ENCODE results near the gene NEUROG1. TPM values are rescaled to one million over a fixed set of nuclear protein-coding genes. Genes with fewer than 3 reads are reported as not detected.

The NEUROG1 gene
- total RNA-seq (ENCODE audit: unreplicated experiment) = not detected
- long read RNA-seq = 0 reads

DNA sequence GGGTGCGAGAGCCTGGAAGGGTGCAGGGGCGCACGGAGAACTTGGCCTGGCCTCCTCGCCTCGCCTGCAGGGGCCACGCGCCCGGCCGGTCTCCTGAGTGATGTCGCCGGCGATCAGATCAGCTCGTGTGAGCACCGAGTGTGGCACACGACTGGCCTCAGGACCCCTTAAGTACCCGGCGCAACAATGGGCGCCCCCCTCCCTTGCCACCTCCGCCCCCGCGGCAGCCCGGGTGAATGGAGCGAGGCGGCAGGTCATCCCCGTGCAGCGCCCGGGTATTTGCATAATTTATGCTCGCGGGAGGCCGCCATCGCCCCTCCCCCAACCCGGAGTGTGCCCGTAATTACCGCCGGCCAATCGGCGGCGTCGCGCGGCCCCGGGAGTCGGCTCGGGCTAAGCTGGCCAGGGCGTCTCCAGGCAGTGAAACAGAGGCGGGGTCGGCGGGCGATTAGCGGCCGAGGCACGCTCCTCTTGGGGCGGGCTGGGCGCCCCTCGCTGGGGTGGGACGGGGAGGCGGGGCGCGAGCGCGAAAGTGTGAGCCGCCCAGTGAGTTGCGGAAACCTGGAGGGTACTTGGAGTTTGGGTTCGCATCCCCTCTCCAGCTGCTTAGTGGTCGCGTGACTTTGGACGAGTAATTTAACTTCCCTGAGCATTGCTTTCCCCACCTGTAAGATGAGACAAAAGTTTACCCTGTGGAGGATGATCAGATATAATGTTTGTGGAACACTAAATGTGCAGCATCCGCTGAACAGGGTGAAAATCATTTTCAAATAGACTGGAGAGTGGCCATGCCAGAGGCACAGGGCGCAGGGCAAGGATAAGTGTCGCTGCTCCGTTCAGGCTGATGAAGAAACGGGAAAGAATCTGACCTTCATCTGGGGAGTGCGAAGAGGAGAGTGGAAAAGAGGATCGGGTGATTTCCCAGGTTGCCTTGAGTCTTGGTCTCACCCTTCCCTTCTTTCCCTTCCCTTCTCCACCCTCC is at the start of gene NEUROG1:
NEUROG1 (minus strand) TSS at position 145 of the 982 bp plus-strand sequence. CDS start 274 bp downstream, outside the sequence.
- Mint-ChIP-seq H3K9me3 (ENCODE audit: unreplicated experiment) (no peaks in the 10 kb centered on the region), H3K36me3 (ENCODE audit: low read depth, unreplicated experiment) (no peaks in the 10 kb centered on the region), H3K27me3 (ENCODE audit: unreplicated experiment) (peaks cover 41% of the 10 kb centered on the region), H3K27ac (ENCODE audit: unreplicated experiment) (no peak within 1 kb of the TSS), H3K4me1 (ENCODE audit: unreplicated experiment) (peaks cover 11% of the 10 kb centered on the region), H3K4me3 (ENCODE audit: unreplicated experiment) (no peak within 1 kb of the TSS)
- TF ChIP-seq, protein P1, sequence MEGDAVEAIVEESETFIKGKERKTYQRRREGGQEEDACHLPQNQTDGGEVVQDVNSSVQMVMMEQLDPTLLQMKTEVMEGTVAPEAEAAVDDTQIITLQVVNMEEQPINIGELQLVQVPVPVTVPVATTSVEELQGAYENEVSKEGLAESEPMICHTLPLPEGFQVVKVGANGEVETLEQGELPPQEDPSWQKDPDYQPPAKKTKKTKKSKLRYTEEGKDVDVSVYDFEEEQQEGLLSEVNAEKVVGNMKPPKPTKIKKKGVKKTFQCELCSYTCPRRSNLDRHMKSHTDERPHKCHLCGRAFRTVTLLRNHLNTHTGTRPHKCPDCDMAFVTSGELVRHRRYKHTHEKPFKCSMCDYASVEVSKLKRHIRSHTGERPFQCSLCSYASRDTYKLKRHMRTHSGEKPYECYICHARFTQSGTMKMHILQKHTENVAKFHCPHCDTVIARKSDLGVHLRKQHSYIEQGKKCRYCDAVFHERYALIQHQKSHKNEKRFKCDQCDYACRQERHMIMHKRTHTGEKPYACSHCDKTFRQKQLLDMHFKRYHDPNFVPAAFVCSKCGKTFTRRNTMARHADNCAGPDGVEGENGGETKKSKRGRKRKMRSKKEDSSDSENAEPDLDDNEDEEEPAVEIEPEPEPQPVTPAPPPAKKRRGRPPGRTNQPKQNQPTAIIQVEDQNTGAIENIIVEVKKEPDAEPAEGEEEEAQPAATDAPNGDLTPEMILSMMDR (IDR thresholded peaks at IDR 0.05; ENCODE audit: unreplicated experiment) = no peak
- DNase-seq (ENCODE audit: low spot score) = peak; percentile 21

DNA sequence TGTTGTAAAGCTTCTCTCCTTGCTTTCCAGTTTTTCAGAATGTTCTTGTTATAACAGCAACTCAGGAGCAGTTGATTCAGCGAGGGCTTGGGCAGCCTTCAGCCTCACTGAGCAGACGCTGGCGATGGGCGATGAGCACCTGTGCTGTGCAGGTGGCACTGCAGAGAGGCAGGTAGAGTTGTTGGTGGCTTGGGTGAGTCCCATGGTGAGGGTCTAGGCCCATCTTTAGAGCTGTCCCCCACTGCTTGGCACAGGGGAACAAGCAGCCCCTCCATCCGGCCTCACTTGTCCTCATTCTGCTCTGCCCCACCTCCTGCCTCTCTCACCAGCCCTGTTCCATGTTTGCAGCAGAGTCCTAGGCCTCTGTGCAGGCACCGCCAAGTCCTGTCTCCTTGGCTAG is 49.2 kb upstream of the NEUROG1 start:
- TF ChIP-seq, protein P1 (IDR thresholded peaks at IDR 0.05; ENCODE audit: unreplicated experiment) = no peak
- H3K4me3 Mint-ChIP-seq (ENCODE audit: unreplicated experiment) = no peak overlapping the region
- H3K4me1 Mint-ChIP-seq (ENCODE audit: unreplicated experiment) = no peaks in the 10 kb centered on the region
- H3K9me3 Mint-ChIP-seq (ENCODE audit: unreplicated experiment) = no peaks in the 10 kb centered on the region
- no peak for DNase-seq (ENCODE audit: low spot score)
- peaks cover under 1% of the 10 kb centered on the region for H3K36me3 Mint-ChIP-seq (ENCODE audit: low read depth, unreplicated experiment)
- H3K27ac Mint-ChIP-seq (ENCODE audit: unreplicated experiment) = no peak overlapping the region
- peaks cover 6% of the 10 kb centered on the region for H3K27me3 Mint-ChIP-seq (ENCODE audit: unreplicated experiment)

GRCh38 chr5:135584276-135584675 is 48.5 kb upstream of the NEUROG1 start:
- Mint-ChIP-seq H3K4me1 (ENCODE audit: unreplicated experiment) (peaks cover under 1% of the 10 kb centered on the region), H3K9me3 (ENCODE audit: unreplicated experiment) (no peaks in the 10 kb centered on the region), H3K27me3 (ENCODE audit: unreplicated experiment) (peaks cover 10% of the 10 kb centered on the region), H3K27ac (ENCODE audit: unreplicated experiment) (no peak overlapping the region), H3K4me3 (ENCODE audit: unreplicated experiment) (no peak overlapping the region), H3K36me3 (ENCODE audit: low read depth, unreplicated experiment) (peaks cover 4% of the 10 kb centered on the region)
- no peak for DNase-seq (ENCODE audit: low spot score)
- TF ChIP-seq, protein P1 (IDR thresholded peaks at IDR 0.05; ENCODE audit: unreplicated experiment) = no peak

DNA sequence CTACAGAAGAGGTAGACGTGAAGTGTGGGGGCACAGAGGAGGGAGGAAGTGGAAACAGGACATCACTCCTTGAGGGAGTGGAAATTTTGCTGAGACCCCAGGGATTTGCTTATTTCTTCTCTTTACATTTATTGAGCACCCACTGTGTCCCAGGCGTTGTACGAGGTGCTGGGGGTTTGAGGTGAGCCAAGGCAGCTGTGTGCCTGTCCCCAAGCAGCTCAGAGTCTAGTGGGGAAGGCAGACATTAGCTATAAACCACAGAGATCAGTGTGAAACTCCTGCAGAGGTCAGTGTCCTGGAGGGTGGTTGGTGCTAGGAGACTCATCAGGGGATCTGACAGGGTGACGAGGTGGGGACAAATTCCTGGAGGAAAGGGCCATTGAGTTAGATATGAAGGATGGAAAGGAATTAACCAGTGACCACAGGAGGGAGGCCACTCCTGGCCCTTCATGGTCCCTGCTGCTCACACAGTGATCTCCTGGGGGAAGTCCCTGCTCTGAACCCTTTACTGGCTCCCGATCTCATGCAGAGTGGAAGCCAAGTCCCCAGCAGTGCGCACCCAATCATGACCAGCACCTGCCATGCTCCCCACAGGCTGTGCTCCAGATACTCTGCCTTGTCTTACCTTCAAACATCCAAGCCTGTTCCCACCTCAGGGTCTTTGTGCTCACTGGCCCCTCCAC is 46.5 kb upstream of the NEUROG1 start:
- H3K36me3 Mint-ChIP-seq (ENCODE audit: low read depth, unreplicated experiment) = peaks cover 4% of the 10 kb centered on the region
- peaks cover 5% of the 10 kb centered on the region for H3K4me1 Mint-ChIP-seq (ENCODE audit: unreplicated experiment)
- no peak overlapping the region for H3K4me3 Mint-ChIP-seq (ENCODE audit: unreplicated experiment)
- no peak for DNase-seq (ENCODE audit: low spot score)
- H3K27ac Mint-ChIP-seq (ENCODE audit: unreplicated experiment) = no peak overlapping the region
- H3K9me3 Mint-ChIP-seq (ENCODE audit: unreplicated experiment) = no peaks in the 10 kb centered on the region
- H3K27me3 Mint-ChIP-seq (ENCODE audit: unreplicated experiment) = peaks cover 26% of the 10 kb centered on the region
- TF ChIP-seq, protein P1 (IDR thresholded peaks at IDR 0.05; ENCODE audit: unreplicated experiment) = no peak
